GM10266 (cell line): ENCODE data around the gene ABCA8.
"Not testable (repeated sequence)": the region's sequence is repeated elsewhere in the genome, so short reads cannot be mapped to it uniquely, and the experiment has no call there.

Experiments used
- DNase-seq: peaks from one replicate; pipeline ENCODE4 v3.0.0; 2012; ENCODE audit errors: extremely low spot score
- TF ChIP-seq, protein P1 (sequence below): IDR thresholded peaks from 2 replicates; pipeline ENCODE4 v1.5.1; 2012; ENCODE audit warnings: mild to moderate bottlenecking, low read depth; ENCODE audit not compliant: control insufficient read depth, insufficient read depth; ENCODE audit errors: missing control alignments

The ABCA8 gene

DNA sequence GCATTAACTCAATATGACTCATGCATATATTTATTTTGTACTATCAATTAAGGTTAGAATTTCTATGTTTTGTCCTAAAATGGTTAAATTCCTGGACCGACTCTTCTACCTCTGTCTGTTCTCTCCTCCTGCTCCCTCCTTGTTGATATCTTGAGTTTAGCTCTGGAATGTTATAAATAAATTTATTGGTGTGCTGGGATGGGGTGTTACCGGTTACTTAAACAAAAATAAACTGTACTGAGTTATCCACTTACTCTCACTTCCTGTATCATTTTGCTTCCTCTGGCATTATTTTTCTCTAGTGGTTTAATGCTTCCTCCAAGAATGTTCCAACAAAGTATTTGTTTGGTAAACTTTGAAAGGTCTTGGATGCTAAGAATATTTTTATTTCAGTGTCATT, 120.1 kb downstream of the ABCA8 start:
- TF ChIP-seq, protein P1, sequence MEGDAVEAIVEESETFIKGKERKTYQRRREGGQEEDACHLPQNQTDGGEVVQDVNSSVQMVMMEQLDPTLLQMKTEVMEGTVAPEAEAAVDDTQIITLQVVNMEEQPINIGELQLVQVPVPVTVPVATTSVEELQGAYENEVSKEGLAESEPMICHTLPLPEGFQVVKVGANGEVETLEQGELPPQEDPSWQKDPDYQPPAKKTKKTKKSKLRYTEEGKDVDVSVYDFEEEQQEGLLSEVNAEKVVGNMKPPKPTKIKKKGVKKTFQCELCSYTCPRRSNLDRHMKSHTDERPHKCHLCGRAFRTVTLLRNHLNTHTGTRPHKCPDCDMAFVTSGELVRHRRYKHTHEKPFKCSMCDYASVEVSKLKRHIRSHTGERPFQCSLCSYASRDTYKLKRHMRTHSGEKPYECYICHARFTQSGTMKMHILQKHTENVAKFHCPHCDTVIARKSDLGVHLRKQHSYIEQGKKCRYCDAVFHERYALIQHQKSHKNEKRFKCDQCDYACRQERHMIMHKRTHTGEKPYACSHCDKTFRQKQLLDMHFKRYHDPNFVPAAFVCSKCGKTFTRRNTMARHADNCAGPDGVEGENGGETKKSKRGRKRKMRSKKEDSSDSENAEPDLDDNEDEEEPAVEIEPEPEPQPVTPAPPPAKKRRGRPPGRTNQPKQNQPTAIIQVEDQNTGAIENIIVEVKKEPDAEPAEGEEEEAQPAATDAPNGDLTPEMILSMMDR, result no peak
- no peak for DNase-seq

DNA sequence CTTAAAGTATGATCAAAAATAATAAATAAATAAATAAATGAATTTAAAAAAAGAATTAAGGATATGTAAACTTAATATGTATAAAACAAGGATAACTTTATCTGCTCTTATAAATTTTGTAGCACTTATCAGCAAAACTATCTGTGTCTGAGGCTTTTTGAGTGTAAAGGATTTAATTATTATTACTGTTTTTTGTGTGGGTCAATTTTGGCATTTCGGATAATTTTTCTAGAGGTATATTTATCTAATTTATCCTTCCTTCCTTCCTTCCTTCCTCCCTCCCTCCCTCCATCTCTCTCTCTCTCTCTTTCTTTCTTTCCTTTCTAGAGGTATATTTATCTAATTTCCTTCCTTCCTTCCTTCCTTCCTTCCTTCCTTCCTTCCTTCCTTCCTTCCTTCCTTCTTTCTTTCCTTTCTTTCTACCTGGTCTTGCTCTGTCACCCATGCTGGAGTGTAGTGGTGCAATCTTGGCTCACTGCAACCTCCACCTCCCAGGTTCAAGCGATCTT, 120.8 kb downstream of the ABCA8 start:
- no peak for DNase-seq
- TF ChIP-seq, protein P1, result no peak

DNA sequence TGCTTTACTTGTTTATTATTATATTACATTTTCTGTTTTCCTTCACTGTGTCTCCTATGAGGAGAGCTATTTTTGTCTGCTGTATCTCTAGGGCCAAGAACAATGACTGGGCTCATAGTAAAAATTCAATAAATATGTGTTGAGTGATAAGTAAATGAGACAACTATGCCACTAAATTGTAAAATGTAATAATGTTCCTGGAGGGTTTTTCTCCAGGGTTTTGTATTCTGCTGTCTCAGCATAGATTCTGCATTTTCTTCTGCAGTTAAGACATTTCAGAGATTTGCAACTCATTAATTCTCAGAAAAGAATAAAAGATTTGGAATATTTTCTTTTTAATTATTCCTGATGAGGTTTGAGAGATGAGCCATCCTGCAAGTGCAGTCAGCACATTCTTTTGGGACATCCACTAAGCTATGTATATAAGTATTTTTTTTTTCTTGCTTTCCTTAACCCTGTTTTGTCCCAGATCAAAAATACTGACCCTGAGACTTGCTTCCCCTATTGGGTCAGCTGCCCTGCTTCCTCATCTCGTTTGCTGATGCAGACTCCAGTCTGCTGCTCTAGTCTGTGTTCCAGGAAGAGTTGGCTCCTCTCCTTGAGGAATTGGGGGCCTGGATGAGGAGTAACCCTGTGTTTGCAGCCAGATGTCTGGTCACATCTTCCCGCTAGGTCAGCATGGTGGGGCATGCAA, 122.9 kb downstream of the ABCA8 start:
- DNase-seq, result no peak
- TF ChIP-seq, protein P1, result no peak

DNA sequence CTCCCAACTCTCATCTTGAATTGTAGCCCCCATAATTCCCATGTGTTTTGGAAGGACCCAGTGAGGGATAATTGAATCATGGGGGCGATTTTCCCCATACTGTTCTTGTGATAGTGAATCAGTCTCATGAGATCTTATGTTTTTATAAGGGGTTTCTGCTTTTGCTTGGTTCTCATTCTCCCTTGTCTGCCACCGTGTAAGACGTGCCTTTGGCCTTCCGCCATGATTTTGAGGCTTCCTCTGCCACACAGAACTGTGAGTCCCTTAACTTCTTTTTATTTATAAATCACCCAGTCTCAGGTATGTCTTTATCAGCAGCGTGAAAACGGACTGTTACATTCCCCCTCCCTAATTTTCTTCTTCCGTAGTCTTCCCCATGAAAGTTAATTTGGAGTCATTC, 124.0 kb downstream of the ABCA8 start:
- TF ChIP-seq, protein P1, result no peak
- no peak for DNase-seq

DNA sequence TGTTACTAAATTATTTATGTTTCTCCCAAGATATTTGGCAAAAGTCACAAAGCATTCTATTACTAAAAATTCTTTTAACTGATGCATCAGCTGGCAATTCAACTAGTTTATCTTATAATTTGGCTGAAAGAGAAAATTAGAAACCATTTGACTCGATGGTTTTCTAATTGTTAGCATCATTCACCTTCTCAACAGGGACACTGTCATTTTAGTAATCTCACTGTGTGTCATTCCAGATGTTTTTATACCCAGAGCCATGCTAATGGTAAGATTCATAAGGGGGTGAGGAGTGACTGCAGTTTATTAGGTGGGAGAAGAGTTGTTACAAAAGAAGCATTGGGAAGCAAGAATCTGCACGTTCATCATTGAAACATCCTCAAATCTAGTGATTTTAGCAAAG, 124.9 kb downstream of the ABCA8 start:
- no peak for DNase-seq
- TF ChIP-seq, protein P1, result no peak

DNA sequence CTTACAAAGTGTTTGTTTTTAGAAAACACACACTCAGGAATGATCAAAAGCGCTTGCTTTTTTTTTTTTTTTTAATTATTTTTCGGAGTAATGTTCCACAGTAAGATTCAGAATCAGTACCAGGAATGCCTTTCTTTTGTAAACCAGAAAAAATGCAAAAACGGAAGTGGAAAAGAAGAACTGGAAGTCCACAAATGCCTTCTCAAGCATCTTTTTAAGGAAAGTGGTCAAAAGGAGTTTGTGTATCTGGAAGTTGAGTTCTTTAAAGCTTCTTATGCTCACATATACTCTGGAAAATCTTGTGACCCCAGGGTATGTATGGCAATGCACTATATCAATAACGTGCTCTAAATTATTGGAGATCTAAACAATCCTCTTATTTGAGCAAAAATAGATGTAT, 126.0 kb downstream of the ABCA8 start:
- no peak for DNase-seq
- TF ChIP-seq, protein P1, result no peak

DNA sequence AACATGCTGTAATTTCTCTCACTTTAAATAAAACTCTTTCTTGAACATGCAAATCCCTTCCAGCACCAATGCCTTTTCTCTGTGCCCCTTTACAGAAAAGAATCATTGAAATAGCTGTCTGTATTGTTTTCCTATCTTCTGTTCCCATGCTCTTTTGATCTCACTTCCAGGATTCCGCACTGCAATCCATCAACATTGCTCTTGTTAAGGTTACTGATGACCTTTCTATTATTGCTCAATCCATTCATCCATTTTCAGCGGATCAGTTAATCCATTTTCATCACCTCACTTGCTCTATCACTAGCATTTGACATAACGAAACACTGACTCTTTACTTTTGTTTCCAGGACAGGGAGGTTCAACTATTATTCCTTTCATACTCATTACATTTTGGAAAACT, 130.5 kb downstream of the ABCA8 start:
- DNase-seq, result no peak
- TF ChIP-seq, protein P1, result no peak

DNA sequence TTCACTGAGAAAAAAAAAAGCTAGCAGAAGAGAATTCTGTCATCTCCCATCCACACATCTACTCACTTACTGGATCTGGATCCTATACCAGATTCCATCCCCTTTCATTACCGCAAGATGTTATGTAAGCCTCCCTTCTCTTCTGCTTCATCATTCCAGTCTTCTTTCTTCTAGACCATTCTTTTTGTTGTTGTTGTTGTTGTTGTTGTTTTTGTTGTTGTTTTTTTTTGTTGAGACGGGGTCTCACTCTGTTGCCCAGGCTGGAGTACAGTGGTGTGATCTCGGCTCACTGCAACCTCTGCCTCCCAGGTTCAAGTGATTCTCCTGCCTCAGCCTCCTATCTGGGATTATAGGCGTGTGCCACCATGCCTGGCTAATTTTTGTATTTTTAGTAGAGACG, 131.0 kb downstream of the ABCA8 start:
- not testable (repeated sequence) for DNase-seq
